ENCODE results near the gene WASHC1.
"Not testable (repeated sequence)": the region's sequence is repeated elsewhere in the genome, so short reads cannot be mapped to it uniquely, and the experiment has no call there.

DNA sequence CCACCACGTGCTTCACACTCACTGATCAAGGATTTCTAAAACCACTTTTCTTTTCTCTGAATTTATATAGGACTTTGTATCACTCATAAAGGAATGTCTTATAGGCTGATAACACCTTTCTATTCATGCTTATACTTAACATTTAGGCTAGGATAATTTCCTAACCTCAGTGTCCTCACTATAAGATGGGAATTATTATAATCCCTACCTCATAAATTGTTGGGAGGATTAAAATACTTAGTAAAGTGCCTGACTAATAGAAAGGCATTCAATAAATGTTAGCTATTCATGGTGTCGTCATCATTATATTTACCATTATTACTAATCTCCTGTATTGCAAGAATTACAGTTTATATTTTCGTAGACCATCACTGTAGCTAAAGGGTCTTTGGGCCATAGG lies 47.1 kb upstream of the WASHC1 start:
- TF ChIP-seq, protein P1, sequence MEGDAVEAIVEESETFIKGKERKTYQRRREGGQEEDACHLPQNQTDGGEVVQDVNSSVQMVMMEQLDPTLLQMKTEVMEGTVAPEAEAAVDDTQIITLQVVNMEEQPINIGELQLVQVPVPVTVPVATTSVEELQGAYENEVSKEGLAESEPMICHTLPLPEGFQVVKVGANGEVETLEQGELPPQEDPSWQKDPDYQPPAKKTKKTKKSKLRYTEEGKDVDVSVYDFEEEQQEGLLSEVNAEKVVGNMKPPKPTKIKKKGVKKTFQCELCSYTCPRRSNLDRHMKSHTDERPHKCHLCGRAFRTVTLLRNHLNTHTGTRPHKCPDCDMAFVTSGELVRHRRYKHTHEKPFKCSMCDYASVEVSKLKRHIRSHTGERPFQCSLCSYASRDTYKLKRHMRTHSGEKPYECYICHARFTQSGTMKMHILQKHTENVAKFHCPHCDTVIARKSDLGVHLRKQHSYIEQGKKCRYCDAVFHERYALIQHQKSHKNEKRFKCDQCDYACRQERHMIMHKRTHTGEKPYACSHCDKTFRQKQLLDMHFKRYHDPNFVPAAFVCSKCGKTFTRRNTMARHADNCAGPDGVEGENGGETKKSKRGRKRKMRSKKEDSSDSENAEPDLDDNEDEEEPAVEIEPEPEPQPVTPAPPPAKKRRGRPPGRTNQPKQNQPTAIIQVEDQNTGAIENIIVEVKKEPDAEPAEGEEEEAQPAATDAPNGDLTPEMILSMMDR (IDR thresholded peaks at IDR 0.05; ENCODE audit: low read depth, low read length) = not testable (repeated sequence)
- TF ChIP-seq POLR2A (IDR thresholded peaks at IDR 0.05; ENCODE audit: extremely low read depth, insufficient read length) = not testable (repeated sequence)

Measured in NB4 (cell line).